Measurements from ENCODE around the gene GPR137C. TPM values are rescaled to one million over a fixed set of nuclear protein-coding genes. Genes with fewer than 3 reads are reported as not detected.

The GPR137C gene
- 1.1 TPM for polyA plus RNA-seq (2013, experiment 1 of 2; ENCODE audit: insufficient read length)
- 0.53 TPM for polyA plus RNA-seq (2013, experiment 2 of 2; ENCODE audit: insufficient read length)

- DNase-seq = peak; percentile 100
These were observed at the start of gene GPR137C, which contains the start of gene TXNDC16 for GRCh38 chr14:52552063-52552988. TSS of gene GPR137C (plus strand) at chr14:52552836. CDS start at chr14:52553148, 312 bp downstream. TSS of gene TXNDC16 (minus strand) at chr14:52552505. CDS start at chr14:52543557, 8,948 bp downstream.

GRCh38 chr14:52513249-52513648, 39.4 kb upstream of the GPR137C start:
- no peak for DNase-seq

GRCh38 chr14:52514046-52514811, 38.4 kb upstream of the GPR137C start:
- DNase-seq = no peak

- no peak for DNase-seq
These were observed 30.6 kb upstream of the GPR137C start for GRCh38 chr14:52522033-52522432.

GRCh38 chr14:52522581-52523345, 29.9 kb upstream of the GPR137C start:
- DNase-seq = no peak

DNA sequence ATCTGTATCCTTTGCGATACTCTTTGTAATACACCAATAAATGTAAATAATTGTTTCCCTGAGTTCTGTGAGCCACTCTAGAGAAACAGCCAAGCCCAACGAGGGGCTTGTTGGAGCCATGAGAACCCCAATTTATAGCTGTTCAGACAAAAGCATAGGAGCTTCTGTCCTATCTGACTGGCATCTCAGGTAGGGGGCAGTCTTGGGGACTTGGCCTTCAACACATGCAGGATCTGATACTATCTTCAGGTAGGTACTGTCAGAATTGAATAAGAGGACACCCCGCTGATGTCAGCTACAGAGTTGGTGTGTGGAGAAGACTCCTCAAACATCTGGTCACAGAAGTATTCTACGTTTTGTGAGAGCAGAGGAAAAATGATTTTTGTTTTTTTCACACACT, 25.6 kb upstream of the GPR137C start:
- DNase-seq = no peak

DNA sequence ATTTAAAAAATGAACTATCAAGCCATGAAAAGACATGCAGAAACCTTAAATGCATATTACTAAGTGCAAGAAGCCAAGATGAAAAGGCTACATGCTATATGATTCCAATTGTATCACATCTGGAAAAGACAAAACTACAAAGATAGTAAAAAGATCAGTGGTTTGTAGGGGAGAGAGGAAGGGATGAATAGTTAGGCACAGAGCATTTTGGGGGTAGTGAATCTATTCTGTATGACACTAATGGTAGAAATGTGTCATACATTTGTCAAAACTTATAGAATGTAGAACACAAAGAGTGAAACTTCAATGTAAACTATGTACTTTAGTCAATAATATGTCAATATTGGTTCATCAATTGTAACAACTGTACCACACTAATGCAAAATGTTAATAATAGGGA, 21.2 kb upstream of the GPR137C start:
- no peak for DNase-seq

- DNase-seq = no peak
These were observed 16.4 kb upstream of the GPR137C start for GRCh38 chr14:52536269-52536668.

- no peak for DNase-seq
These were observed 14.0 kb upstream of the GPR137C start for GRCh38 chr14:52538623-52539022.

DNA sequence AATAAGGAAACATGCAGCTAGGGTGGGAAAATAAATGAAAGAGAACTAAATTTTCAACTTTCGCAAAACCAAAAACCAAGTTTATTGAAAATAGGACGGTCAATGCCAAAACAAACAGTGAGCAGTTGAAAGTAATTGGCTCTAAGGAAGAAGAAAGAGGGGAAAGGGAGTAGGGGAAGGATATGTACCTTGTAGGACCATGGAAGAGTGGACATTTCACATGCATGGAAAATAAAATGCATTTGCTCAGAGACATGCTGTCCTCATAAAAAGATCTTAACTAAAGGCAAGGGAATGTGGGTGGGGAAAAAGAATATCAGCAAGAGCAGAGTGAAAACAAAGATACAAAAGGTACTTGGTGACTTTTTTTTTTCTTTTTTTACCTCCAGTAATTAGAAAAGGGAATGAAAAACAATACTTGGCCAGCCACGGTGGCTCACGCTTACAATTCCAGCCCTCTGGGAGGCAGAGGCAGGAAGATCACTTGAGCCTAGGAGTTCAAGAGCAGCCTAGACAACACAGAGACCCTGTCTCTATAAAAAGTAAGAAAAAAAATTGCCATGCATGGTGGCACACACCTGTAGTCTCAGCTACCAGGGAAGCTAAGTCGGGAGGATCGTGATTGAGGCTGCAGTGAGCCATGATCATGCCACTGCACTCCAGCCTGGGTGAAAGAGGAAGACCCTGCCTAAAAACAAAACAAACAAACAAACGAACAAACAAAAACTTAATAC, 6.9 kb upstream of the GPR137C start:
- no peak for DNase-seq

GRCh38 chr14:52546318-52546670, 6.3 kb upstream of the GPR137C start:
- no peak for DNase-seq

DNA sequence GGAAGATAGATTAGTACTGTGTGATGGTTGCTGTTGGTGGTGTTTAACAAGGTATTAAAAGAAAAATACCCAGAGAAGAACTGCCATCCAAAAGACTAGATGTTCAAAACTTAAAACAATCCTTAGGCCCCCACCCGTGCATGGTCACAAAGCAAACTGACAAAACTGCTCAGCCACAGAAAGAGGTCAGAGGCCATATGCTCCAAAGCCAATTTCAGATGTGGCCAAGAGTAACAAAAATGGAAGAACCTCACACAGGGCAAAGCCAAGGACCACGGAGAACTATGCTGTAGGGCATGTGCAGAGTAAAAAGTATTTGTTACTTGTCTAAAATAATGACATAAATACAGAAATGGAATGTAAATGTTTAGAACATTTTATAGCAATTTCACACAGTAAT, 5.6 kb upstream of the GPR137C start:
- no peak for DNase-seq

GRCh38 chr14:52547526-52547925, 5.1 kb upstream of the GPR137C start:
- DNase-seq = no peak

DNA sequence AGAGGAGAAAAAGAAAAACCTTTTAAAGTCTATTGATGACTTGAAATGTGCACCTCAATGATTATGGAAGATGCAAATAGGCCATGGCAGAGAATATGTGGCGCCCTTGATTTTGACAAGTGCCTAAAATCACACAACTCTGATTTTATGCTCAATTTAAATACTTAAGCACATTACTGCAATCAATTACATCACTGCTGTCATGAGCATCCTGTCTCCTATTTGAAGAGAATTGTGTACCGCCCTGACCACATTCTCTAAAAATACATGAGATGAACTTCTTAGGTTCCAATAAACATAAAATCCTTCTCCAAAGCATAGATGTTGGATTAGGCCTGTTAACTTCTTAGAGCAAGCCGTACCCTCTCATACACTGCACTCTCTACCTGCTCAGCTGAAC, 2.0 kb upstream of the GPR137C start:
- DNase-seq = no peak

DNA sequence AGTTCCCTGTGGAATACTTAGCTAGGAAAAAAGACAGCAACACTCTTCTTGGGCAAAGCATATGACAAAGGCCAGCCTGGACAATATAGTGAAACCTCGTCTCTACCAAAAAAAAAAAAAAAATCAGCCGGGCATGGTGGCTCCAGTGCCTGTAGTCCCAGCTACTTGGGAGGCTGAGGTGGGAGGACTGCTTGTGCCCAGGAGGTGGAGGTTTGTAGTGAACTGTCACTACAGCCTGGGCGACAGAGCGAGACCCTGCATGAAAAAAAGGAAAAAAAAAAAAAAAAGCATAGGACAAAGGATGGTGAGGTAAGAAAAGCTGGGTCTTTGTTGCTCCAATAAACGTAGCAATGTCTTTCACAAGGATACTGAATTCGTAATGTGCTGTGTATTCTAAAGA, 1.4 kb upstream of the GPR137C start:
- no peak for DNase-seq

DNA sequence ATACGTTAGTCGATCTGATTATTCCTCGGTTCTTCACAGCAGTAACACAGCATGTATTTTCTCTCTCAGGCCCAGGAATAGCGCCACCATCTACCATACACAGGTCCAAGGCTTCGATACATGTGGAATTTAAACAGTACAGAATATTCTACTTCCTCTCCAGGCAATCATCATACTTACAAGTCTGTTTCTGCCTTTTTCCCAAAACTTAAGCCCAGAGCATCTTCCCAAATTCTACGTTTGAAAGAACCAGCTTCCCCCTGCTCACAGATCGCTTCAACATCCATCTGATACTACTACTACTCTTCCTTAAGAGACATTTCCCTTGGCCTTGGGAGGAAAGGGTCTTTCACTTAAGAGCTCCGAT, 957 bp upstream of the GPR137C start:
- DNase-seq = peak; percentile 19

- peak; percentile 12 for DNase-seq
These were observed 500 bp downstream of the GPR137C start for GRCh38 chr14:52553002-52553670.

- DNase-seq = peak; percentile 82
These were observed 1.3 kb downstream of the GPR137C start for GRCh38 chr14:52553671-52554575.

- DNase-seq = no peak
These were observed 6.1 kb downstream of the GPR137C start for GRCh38 chr14:52558688-52559087.

GRCh38 chr14:52563120-52563519, 10.5 kb downstream of the GPR137C start:
- DNase-seq = peak; percentile 44
